Left renal pelvis (tissue), 4 donors: ENCODE results near the gene NUP153. TPM values are rescaled to one million over a fixed set of nuclear protein-coding genes. Genes with fewer than 3 reads are reported as not detected.
"Not testable (repeated sequence)": the region's sequence is repeated elsewhere in the genome, so short reads cannot be mapped to it uniquely, and the experiment has no call there.

Experiments
- DNase-seq, 4 donors: peaks; one replicate each; pipeline ENCODE4 v3.0.0-alpha.2; 2013; ENCODE audit warnings: low read depth in 4 of 4, low spot score in 3 of 4
- polyA plus RNA-seq, 4 donors: library from polyadenylated mRNA; unstranded; fragments of 120-200 nt; gene quantifications; one replicate each; pipeline ENCODE4 v1.2.1, GENCODE V29; 2013; ENCODE audit not compliant: insufficient read length in 4 of 4

NUP153 gene
- polyA plus RNA-seq, 4 donors: 46.4 to 61.9 (median 55.2) TPM

DNA sequence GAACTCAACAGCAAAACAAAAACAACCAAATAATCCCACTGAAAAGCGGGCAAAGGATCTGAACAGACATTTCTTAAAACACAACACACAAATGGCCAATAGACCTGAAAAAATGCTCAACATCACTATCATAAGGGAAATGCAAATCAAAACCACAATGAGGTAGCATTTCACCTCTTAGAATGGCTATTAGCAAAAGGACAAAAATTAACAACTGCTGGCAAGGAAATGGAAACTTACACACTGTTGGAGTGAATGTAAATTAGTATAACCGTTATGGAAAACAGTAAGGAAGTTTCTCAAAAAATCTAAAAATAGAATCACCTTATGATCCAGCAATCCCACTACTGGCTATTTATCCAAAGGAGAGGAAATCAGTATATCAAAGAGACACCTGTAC, 85.7 kb downstream of the NUP153 start:
- no peak for DNase-seq

- DNase-seq: no peak
Measured at GRCh38 chr6:17615794-17616193, 90.9 kb downstream of the NUP153 start.

DNA sequence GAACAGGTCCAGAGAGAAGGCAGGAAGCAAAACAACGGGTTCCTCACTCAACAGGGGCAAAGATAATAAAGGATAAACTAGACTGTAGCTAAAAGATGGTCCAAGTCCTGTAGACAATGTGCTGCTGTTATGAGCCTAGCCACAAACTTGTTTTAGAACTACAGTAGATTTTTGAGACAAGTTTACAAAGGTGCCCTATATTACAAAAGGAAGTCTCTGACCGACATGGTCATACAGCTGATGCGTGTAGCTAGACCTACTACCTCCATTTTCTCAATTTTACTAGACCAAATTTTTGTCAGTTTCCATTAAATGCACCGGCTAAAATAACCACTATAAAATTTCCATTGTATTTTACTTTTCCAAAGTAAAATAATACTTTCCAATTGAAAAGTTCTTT, 94.7 kb downstream of the NUP153 start:
- no peak for DNase-seq

DNA sequence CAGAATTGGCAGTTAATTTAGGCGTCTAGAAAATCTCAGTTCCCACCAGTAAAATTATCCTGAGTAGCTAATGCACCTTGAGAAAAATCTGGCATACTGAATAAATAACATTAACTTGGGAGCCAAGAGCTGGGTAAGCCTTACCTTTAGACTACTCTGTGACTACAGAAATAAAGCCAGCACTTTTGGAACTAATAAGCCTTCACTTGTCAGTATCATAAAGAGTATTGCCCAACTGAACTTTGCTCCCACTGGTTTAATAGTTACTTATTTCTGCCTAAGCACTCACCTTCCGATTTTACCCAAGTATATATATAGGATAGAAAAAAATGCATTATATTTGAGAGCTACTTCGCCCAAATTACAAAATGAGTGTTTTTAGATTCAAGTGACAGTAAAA, 95.9 kb downstream of the NUP153 start:
- no peak for DNase-seq

DNA sequence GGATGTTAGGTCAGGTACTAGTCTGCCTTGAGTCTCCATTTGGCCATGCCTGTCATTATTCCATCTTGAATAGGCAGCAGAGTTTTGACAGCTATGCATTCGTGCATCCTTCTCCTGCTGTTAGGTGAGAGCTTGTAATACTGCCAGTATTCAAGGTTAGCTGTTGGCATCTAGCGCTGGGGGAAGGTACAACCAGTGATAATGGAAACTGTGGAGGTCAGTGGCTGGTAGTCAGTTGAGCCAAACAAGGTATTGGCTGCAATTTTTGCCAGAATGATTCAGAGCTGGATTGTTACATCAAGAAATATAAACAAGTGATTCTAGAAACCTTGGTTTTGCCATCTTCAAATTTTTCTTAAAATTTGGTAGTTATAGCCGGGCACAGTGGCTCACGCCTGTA, 100.1 kb downstream of the NUP153 start:
- DNase-seq: no peak

- DNase-seq: no peak
Measured at GRCh38 chr6:17602888-17603287, 103.8 kb downstream of the NUP153 start.

DNA sequence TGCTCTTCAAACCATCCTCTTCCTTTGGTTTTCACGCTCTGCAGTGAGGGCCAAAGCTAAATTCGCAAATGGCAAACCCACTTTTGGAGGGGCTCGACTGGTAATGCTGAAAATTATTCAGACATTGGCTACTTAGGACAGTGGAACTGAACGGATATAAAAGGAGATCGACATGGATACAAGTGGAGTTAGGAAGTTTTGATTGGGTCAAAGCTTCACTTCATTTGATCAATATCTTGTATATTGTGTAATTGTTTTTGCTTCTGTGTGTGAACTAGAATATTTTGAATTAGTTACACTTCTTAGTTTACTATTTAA, 105.4 kb downstream of the NUP153 start:
- DNase-seq: no peak

GRCh38 chr6:17600527-17601385, 106.0 kb downstream of the NUP153 start:
- peak; percentile 16 to 38 (median 30) for DNase-seq

DNA sequence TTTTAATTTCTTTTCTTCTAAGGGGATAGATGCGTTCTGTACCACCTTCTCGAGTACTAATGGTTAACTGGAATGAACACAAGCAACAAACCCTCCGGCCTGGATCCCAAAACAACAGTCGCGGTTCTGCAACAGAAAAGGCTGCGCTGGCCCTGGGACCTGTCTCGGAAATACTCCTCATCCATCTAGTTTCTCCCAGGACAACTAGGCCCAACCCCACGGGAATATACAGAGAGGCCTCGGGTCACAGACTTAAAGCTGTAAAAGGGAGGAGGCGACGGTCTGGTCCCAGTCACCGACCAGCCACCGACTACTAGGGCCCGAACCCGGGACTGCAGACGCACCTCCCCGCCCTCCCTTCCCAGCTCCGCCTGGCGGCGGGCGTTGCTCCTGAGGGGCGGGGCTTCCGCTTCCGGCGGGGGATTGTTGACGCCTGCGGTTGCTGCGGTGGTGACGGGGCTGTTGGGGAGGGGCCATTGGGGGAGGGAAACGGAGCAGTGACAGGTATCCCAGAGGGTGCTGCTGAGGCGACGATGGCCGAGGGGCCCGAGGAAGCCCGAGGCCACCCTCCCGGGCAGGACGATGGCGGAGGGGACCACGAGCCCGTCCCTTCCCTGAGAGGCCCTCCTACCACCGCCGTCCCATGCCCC, 106.7 kb downstream of the NUP153 start, which contains the start of gene FAM8A1:
TSS of gene FAM8A1 (plus strand) at position 426 of the 650 bp plus-strand sequence. CDS start at position 534, 108 bp downstream.
- peak; percentile 87 to 91 (median 90) for DNase-seq

GRCh38 chr6:17596085-17596484, 110.6 kb downstream of the NUP153 start:
- no peak for DNase-seq

GRCh38 chr6:17593246-17593645, 113.5 kb downstream of the NUP153 start:
- DNase-seq: no peak

- no peak for DNase-seq
Measured at GRCh38 chr6:17591287-17591686, 115.4 kb downstream of the NUP153 start.

- DNase-seq: peak in 2 of 4 donors; percentile 18 to 19
Measured at GRCh38 chr6:17589406-17590096, 117.2 kb downstream of the NUP153 start.

DNA sequence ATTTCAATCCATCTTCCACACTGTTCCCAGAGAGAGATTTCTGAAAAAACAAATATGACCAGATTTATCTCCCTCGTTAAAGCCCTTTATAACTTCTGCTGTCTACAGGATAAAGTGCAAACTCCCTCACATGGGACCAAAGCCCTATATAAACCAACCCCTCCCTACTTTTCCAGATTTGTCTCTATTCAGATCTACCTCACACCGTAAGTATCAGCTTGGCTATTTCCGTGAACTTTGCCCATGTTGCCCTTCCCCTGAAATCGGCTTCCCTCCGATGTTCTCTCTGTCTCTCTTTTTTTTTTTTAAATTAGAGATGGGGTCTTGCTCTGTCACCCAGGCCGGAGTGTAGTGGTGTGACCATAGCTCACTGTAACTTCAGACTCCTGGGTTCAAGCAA, 118.7 kb downstream of the NUP153 start:
- no peak for DNase-seq

DNA sequence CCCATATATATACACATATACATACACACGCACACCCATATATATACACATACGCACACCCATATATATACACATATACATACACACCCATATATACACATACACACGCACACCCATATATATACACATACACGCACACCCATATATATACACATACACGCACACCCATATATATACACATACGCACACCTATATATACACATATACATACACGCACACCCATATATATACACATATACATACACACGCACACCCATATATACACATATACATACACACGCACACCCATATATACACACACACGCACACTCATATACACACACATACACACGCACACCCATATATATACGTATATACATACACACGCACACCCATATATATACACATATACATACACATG, 120.1 kb downstream of the NUP153 start:
- not testable (repeated sequence) for DNase-seq

GRCh38 chr6:17585766-17586490, 120.8 kb downstream of the NUP153 start:
- no peak for DNase-seq

DNA sequence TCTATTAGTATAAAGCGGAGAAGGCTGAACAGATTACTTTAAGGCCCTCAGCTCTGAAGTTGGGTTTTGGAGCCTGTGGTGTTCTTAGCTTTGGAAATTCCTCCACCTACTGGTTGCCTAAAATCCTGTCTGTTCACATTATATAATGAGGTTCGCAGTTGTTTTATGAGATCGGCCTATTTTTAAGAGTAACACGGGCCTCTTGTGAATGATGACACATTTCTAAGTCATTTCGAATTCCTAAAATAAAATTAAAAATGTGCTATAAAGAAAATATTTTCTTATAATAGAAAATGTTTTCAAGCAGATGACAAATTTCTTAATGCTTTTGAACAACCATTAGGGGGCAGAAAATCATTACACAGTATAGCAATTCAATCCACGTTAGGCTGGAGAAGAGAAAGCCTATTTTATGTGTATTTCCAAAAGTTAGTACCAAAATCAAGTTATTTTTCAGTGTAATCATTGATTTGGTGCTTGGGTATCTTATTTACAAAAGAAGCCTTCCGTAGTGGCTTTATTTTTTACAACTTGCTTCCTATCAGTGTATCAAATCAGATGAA, 122.4 kb downstream of the NUP153 start:
- DNase-seq: peak; percentile 54 to 67 (median 63)

- DNase-seq: no peak
Measured at GRCh38 chr6:17583811-17584210, 122.9 kb downstream of the NUP153 start.

DNA sequence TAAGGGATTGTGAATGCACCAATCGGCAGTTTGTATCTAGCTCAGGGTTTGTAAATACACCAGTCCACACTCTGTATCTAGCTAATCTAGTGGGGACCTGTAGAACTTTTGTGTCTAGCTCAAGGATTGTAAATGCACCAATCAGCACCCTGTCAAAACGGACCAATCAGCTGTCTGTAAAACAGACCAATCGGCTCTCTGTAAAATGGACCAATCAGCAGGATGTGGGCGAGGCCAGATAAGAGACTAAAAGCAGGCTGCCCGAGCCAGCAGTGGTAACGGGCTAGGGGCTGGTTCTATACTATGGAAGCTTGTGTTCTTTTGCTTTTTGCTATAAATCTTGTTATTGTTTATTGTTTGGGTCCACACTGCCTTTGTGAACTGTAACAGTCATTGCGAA, 125.4 kb downstream of the NUP153 start:
- not testable (repeated sequence) for DNase-seq

DNA sequence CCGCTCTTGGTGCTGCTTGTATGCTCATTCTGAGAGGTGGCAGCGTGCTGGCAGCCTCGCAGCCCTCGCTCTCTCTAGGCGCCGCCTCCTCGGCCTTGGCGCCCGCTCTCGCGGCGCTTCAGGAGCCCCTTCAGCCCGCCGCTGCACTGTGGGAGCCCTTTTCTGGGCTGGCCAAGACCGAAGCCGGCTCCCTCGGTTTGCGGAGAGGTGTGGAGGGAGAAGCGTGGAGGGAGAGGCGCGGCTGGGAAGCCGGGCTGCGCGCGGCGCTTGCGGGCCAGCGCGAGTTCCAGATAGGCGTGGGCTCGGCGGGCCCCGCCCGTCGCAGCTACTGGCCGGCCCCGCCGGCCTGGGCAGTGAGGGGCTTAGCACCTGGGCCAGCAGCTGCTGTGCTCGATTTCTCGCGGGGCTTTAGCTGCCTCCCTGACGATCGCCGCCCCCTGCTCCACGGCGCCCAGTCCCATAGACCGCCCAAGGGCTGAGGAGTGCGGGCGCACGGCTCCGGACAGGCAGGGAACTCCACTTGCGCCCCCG, 126.1 kb downstream of the NUP153 start:
- DNase-seq: peak in 3 of 4 donors; percentile 21 to 37 (median 22)
